ENCODE measurements around the gene RAPGEF1. TPM values are rescaled to one million over a fixed set of nuclear protein-coding genes. Genes with fewer than 3 reads are reported as not detected.

RAPGEF1 gene
- total RNA-seq, 1 experiment from 2014 or later, result 61.5 TPM

- H3K36me3 ChIP-seq (ENCODE audit: insufficient read depth, low read length, poor library complexity, severe bottlenecking), result peaks cover 18% of the 10 kb centered on the region
- TF ChIP-seq CTCF (conservative IDR thresholded peaks at IDR 0.05; ENCODE audit: low read depth, low read length) (no peak), EZH2 (IDR thresholded peaks at IDR 0.05; ENCODE audit: borderline replicate concordance, low read depth, low read length, poor library complexity, severe bottlenecking) (no peak)
- no peaks in the 10 kb centered on the region for H3K27me3 ChIP-seq (replicated peaks; ENCODE audit: insufficient read depth, low read depth, low read length, poor library complexity)
- intact Hi-C loops (cut with micrococcal nuclease; ENCODE audit: unreplicated experiment), result no loop called here
- no peak overlapping the region for H3K4me3 ChIP-seq (ENCODE audit: low read depth, low read length, poor library complexity, severe bottlenecking)
- no peak overlapping the region for H3K27ac ChIP-seq (ENCODE audit: low read depth, low read length, poor library complexity, severe bottlenecking)
- POLR2A ChIA-PET (ENCODE audit: low non-redundant PET), result no interaction called here
- no peak for DNase-seq (ENCODE audit: low spot score)
- H3K9me3 ChIP-seq (ENCODE audit: low read depth, low read length, poor library complexity, severe bottlenecking), result no peaks in the 10 kb centered on the region
- BruUV-seq (replicated peaks), result no TSS peak
- no peaks in the 10 kb centered on the region for H3K4me1 ChIP-seq (ENCODE audit: insufficient read depth, low read length, poor library complexity, severe bottlenecking)
- CTCF ChIA-PET, result no interaction called here
These were observed 143.5 kb downstream of the RAPGEF1 start for GRCh38 chr9:131596430-131596743.

GRCh38 chr9:131595696-131596429, 144.0 kb downstream of the RAPGEF1 start:
- CTCF ChIA-PET, result no interaction called here

GRCh38 chr9:131594906-131595665, 144.8 kb downstream of the RAPGEF1 start:
- no peaks in the 10 kb centered on the region for H3K4me1 ChIP-seq (ENCODE audit: insufficient read depth, low read length, poor library complexity, severe bottlenecking)
- DNase-seq (ENCODE audit: low spot score), result no peak
- H3K36me3 ChIP-seq (ENCODE audit: insufficient read depth, low read length, poor library complexity, severe bottlenecking), result peaks cover 14% of the 10 kb centered on the region
- H3K27me3 ChIP-seq (replicated peaks; ENCODE audit: insufficient read depth, low read depth, low read length, poor library complexity), result no peaks in the 10 kb centered on the region
- H3K9me3 ChIP-seq (ENCODE audit: low read depth, low read length, poor library complexity, severe bottlenecking), result no peaks in the 10 kb centered on the region
- CTCF ChIA-PET, result no interaction called here
- intact Hi-C loops (cut with micrococcal nuclease; ENCODE audit: unreplicated experiment), result no loop called here
- POLR2A ChIA-PET (ENCODE audit: low non-redundant PET), result no interaction called here
- TF ChIP-seq EZH2 (IDR thresholded peaks at IDR 0.05; ENCODE audit: borderline replicate concordance, low read depth, low read length, poor library complexity, severe bottlenecking), result no peak
- TF ChIP-seq CTCF (conservative IDR thresholded peaks at IDR 0.05; ENCODE audit: low read depth, low read length), result no peak
- no TSS peak for BruUV-seq (replicated peaks)
- no peak overlapping the region for H3K27ac ChIP-seq (ENCODE audit: low read depth, low read length, poor library complexity, severe bottlenecking)
- no peak overlapping the region for H3K4me3 ChIP-seq (ENCODE audit: low read depth, low read length, poor library complexity, severe bottlenecking)

More at GRCh38 chr9:131595696-131596429, 144.0 kb downstream of the RAPGEF1 start:
- no peak overlapping the region for H3K27ac ChIP-seq (ENCODE audit: low read depth, low read length, poor library complexity, severe bottlenecking)
- peaks cover 14% of the 10 kb centered on the region for H3K36me3 ChIP-seq (ENCODE audit: insufficient read depth, low read length, poor library complexity, severe bottlenecking)
- no peak for DNase-seq (ENCODE audit: low spot score)
- H3K4me1 ChIP-seq (ENCODE audit: insufficient read depth, low read length, poor library complexity, severe bottlenecking), result no peaks in the 10 kb centered on the region
- no peaks in the 10 kb centered on the region for H3K27me3 ChIP-seq (replicated peaks; ENCODE audit: insufficient read depth, low read depth, low read length, poor library complexity)
- POLR2A ChIA-PET (ENCODE audit: low non-redundant PET), result no interaction called here
- no peaks in the 10 kb centered on the region for H3K9me3 ChIP-seq (ENCODE audit: low read depth, low read length, poor library complexity, severe bottlenecking)
- BruUV-seq (replicated peaks), result no TSS peak
- intact Hi-C loops (cut with micrococcal nuclease; ENCODE audit: unreplicated experiment), result no loop called here
- TF ChIP-seq CTCF (conservative IDR thresholded peaks at IDR 0.05; ENCODE audit: low read depth, low read length) (no peak), EZH2 (IDR thresholded peaks at IDR 0.05; ENCODE audit: borderline replicate concordance, low read depth, low read length, poor library complexity, severe bottlenecking) (no peak)
- no peak overlapping the region for H3K4me3 ChIP-seq (ENCODE audit: low read depth, low read length, poor library complexity, severe bottlenecking)

Data from A673 (cell line).